Tibial artery (tissue), 4 donors: Measurements from ENCODE around the gene KCNJ6.

Experiments used
- DNase-seq, 2 donors: peaks; one replicate each; pipeline ENCODE4 v3.0.0-alpha.2; 2019
- H3K27ac ChIP-seq, 2 donors: fragments of 200-600 bp; sonication (generic) in 1 of 2; 1 replicate in 1 of 2; 2 replicates in 1 of 2; pipeline ENCODE4 v1.5.1; 2018 to 2019; ENCODE audit warnings: mild to moderate bottlenecking in 1 of 2
- H3K27me3 ChIP-seq, 2 donors: fragments of 200-600 bp; sonication (generic) in 1 of 2; one replicate each; pipeline versions ENCODE4 v1.5.1 to v1.6.0; 2016 to 2019
- H3K36me3 ChIP-seq, 3 donors: fragments of 200-600 bp; sonication (generic) in 2 of 3; one replicate each; pipeline ENCODE4 v1.5.1; 2016 to 2019; ENCODE audit warnings: mild to moderate bottlenecking in 2 of 3
- H3K4me1 ChIP-seq, 4 donors: fragments of 200-600 bp; sonication (generic) in 2 of 4; 1 replicate in 3 of 4; 2 replicates in 1 of 4; pipeline ENCODE4 v1.5.1; 2016 to 2019
- H3K4me3 ChIP-seq, 2 donors: fragments of 200-600 bp; sonication (generic) in 1 of 2; 1 replicate in 1 of 2; 2 replicates in 1 of 2; pipeline ENCODE4 v1.5.1; 2018 to 2019; ENCODE audit warnings: mild to moderate bottlenecking in 2 of 2
- H3K9me3 ChIP-seq, 3 donors: fragments of 200-600 bp; sonication (generic) in 1 of 3; one replicate each; pipeline ENCODE4 v1.5.1; 2016 to 2019
- CTCF ChIP-seq, 2 experiments: fragments of 200-600 bp in 1 of 2; fragments of 450-650 bp in 1 of 2; IDR thresholded peaks; one replicate each; pipeline ENCODE4 v1.5.1; 2017 to 2019; ENCODE audit warnings: antibody characterized with exemption in 2 of 2, mild to moderate bottlenecking in 1 of 2, moderate library complexity in 1 of 2
- intact Hi-C: fragments of 100-400 bp; cut with DNase I; formaldehyde crosslinking; loops from one replicate; pipeline ENCODE4 v1.15.0; 2023; ENCODE audit warnings: low total_unique reads

The KCNJ6 gene

GRCh38 chr21:37821092-37821491, 95.2 kb downstream of the KCNJ6 start:
- no peaks in the 10 kb centered on the region for H3K4me1 ChIP-seq
- H3K36me3 ChIP-seq, result no peaks in the 10 kb centered on the region
- intact Hi-C loops, result no loop called here
- no peak for TF ChIP-seq CTCF (IDR thresholded peaks at IDR 0.05)
- H3K4me3 ChIP-seq, result no peak overlapping the region
- no peak overlapping the region for H3K27ac ChIP-seq
- no peaks in the 10 kb centered on the region for H3K9me3 ChIP-seq
- no peaks in the 10 kb centered on the region for H3K27me3 ChIP-seq
- DNase-seq, result no peak

- Histone ChIP-seq H3K9me3 (no peaks in the 10 kb centered on the region), H3K4me1 (no peaks in the 10 kb centered on the region), H3K36me3 (no peaks in the 10 kb centered on the region), H3K4me3 (no peak overlapping the region), H3K27me3 (no peaks in the 10 kb centered on the region), H3K27ac (no peak overlapping the region)
- no peak for DNase-seq
- TF ChIP-seq CTCF (IDR thresholded peaks at IDR 0.05), result no peak
- intact Hi-C loops, result no loop called here
These were observed 96.9 kb downstream of the KCNJ6 start for GRCh38 chr21:37819372-37819771.

- no peaks in the 10 kb centered on the region for H3K36me3 ChIP-seq
- no peak overlapping the region for H3K27ac ChIP-seq
- peaks cover 0 to 8% (median 4%) of the 10 kb centered on the region in 3 donors for H3K9me3 ChIP-seq
- intact Hi-C loops, result no loop called here
- no peaks in the 10 kb centered on the region for H3K4me1 ChIP-seq
- no peak overlapping the region for H3K4me3 ChIP-seq
- TF ChIP-seq CTCF (IDR thresholded peaks at IDR 0.05), result no peak
- no peaks in the 10 kb centered on the region for H3K27me3 ChIP-seq
- DNase-seq, result no peak
These were observed 99.0 kb downstream of the KCNJ6 start for GRCh38 chr21:37817242-37817641.

- intact Hi-C loops, result no loop called here
- Histone ChIP-seq H3K36me3 (no peaks in the 10 kb centered on the region), H3K9me3 (peaks cover 0 to 9% (median 8%) of the 10 kb centered on the region in 3 donors), H3K27ac (no peak overlapping the region), H3K4me3 (no peak overlapping the region), H3K4me1 (no peaks in the 10 kb centered on the region), H3K27me3 (no peaks in the 10 kb centered on the region)
- no peak for DNase-seq
- TF ChIP-seq CTCF (IDR thresholded peaks at IDR 0.05), result no peak
These were observed 100.4 kb downstream of the KCNJ6 start for GRCh38 chr21:37815893-37816292.

GRCh38 chr21:37811711-37812110, 104.5 kb downstream of the KCNJ6 start:
- Histone ChIP-seq H3K27me3 (no peaks in the 10 kb centered on the region), H3K36me3 (no peaks in the 10 kb centered on the region), H3K4me3 (no peak overlapping the region), H3K9me3 (peaks cover 0 to 9% (median 8%) of the 10 kb centered on the region in 3 donors), H3K4me1 (no peaks in the 10 kb centered on the region), H3K27ac (no peak overlapping the region)
- DNase-seq, result no peak
- TF ChIP-seq CTCF (IDR thresholded peaks at IDR 0.05), result no peak
- intact Hi-C loops, result no loop called here

GRCh38 chr21:37808261-37808660, 108.0 kb downstream of the KCNJ6 start:
- TF ChIP-seq CTCF (IDR thresholded peaks at IDR 0.05), result no peak
- Histone ChIP-seq H3K4me1 (no peaks in the 10 kb centered on the region), H3K9me3 (peaks cover 0 to 9% (median 3%) of the 10 kb centered on the region in 3 donors), H3K36me3 (no peaks in the 10 kb centered on the region), H3K27ac (no peak overlapping the region), H3K27me3 (peaks cover 0 to 4% of the 10 kb centered on the region in 2 donors), H3K4me3 (no peak overlapping the region)
- DNase-seq, result no peak
- intact Hi-C loops, result no loop called here
